GM12875 (cell line): ENCODE data around the gene NXPE3.
A peak's percentile ranks its signal among the peaks of the same experiment; 100 is the strongest.

Experiments
- H3K4me3 ChIP-seq: one replicate; pipeline ENCODE4 v1.5.1; 2011; ENCODE audit warnings: low read depth, low read length, control low read depth
- TF ChIP-seq, protein P1 (sequence below): IDR thresholded peaks from 2 replicates; pipeline ENCODE4 v1.5.1; 2011; ENCODE audit warnings: low read depth, mild to moderate bottlenecking, control low read depth, inconsistent platforms, low read length, moderate library complexity, borderline replicate concordance; ENCODE audit not compliant: insufficient read depth

The NXPE3 gene

GRCh38 chr3:101829437-101829830 lies 50.4 kb downstream of the NXPE3 start:
- H3K4me3 ChIP-seq: peak overlapping the region; percentile 61
- TF ChIP-seq, protein P1, sequence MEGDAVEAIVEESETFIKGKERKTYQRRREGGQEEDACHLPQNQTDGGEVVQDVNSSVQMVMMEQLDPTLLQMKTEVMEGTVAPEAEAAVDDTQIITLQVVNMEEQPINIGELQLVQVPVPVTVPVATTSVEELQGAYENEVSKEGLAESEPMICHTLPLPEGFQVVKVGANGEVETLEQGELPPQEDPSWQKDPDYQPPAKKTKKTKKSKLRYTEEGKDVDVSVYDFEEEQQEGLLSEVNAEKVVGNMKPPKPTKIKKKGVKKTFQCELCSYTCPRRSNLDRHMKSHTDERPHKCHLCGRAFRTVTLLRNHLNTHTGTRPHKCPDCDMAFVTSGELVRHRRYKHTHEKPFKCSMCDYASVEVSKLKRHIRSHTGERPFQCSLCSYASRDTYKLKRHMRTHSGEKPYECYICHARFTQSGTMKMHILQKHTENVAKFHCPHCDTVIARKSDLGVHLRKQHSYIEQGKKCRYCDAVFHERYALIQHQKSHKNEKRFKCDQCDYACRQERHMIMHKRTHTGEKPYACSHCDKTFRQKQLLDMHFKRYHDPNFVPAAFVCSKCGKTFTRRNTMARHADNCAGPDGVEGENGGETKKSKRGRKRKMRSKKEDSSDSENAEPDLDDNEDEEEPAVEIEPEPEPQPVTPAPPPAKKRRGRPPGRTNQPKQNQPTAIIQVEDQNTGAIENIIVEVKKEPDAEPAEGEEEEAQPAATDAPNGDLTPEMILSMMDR: no peak

GRCh38 chr3:101829874-101830273 lies 50.9 kb downstream of the NXPE3 start:
- peak overlapping the region; percentile 61 for H3K4me3 ChIP-seq
- TF ChIP-seq, protein P1: no peak

DNA sequence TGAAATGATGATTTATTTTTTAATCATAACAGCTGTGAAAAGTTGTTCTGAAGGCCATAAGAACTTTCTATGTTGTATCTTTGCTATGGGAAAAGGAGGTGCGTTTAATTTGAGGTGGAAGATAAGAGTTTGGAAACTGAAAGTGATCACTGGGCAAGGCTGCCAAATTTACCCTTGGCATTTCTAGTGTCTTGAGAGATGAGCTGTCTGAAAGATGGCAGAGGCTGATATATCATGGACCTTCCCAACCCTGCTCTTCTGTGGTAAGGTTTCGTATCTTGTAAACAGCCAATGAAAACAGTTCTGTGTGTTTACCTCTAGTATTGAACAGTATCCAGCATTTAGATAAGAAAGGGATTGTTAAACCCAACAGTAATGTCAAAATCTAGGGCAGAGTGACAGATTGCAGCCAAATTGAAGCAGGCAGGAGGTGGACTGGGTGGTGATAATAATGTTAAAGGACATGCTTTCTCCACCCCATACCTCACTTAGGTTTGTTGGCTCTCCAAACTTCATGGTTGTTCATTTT lies 54.5 kb downstream of the NXPE3 start:
- no peak overlapping the region for H3K4me3 ChIP-seq
- TF ChIP-seq, protein P1: no peak

- TF ChIP-seq, protein P1: no peak
- H3K4me3 ChIP-seq: no peak overlapping the region
Measured at GRCh38 chr3:101835676-101836075, 56.7 kb downstream of the NXPE3 start.

- TF ChIP-seq, protein P1: no peak
- H3K4me3 ChIP-seq: no peak overlapping the region
Measured at GRCh38 chr3:101836160-101836559, 57.1 kb downstream of the NXPE3 start.

DNA sequence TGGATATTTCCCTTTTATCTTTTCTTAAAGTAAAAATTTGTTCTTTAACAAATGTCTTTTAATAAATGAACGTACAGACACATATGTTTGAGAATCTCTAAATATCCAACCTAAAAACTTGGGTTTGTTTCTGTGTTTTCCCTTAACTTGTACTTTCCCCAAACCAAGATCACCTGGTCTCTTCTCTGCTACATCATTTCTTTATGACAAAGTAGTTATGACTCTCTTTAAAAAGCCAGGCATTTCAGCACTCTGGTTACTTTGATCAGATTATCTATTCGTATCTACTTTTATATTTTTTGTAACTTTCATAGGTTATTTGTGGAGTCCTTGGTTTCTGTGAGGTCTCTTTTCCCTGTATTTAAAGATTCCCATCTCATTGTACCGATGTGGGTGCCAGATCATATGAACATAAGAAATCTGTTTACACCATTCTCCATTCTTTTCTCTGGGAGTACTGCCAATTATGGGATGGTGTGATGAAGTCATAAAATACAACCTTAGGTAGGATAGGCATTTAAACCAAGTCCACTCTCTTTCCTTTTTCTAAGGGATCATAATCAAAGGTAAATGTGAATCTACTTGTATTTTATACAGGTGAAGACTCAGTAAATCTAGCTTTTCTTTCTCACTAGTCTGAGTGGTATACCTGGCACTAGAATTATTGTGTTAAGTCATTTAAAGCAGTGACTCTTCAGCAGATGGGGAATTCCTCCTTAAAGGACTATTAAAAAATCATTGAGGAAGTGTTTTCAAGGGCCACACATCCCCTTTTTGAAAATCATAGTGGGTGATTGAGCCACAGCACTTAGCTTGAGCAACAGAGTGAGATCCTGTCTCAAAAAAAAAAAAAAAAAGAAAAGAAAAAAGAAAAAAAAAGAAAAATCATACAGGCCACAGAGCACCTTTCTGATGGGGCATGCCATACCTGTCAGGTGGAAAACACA lies 57.9 kb downstream of the NXPE3 start:
- H3K4me3 ChIP-seq: no peak overlapping the region
- TF ChIP-seq, protein P1: no peak

DNA sequence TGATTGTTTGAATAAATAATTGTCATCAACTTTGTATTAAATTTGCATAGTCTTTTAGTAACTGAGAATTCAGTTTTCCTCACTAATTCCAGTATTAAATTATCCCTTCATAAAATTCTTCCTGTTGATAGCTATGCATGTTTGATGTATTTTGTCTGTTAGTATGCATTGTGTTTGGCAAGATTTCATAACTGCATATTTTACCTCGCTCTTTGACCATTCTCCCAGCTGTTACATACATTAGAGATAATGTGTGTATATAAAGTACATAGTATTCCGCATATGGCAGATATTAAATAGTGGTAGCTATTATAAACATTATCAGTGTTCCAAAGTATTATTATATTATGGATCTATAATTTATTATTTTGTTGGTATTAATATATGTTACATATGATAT lies 59.7 kb downstream of the NXPE3 start:
- H3K4me3 ChIP-seq: no peak overlapping the region
- TF ChIP-seq, protein P1: no peak
